WTC11 (cell line): ENCODE results near the gene PHIP. TPM values are rescaled to one million over a fixed set of nuclear protein-coding genes. Genes with fewer than 3 reads are reported as not detected.

Experiments used
- ATAC-seq: fragments of 200-7000 bp; cut with Tn5 transposase; 2 replicates; pipeline ENCODE4 v1.10.0; 2021; ENCODE audit warnings: mild to moderate bottlenecking, moderate library complexity
- CTCF ChIA-PET: fragments of 300-600 bp; sonication (Branson Sonifier 250); formaldehyde crosslinking; loops from one replicate; lab custom pipeline; 2021; ENCODE audit warnings: antibody characterized with exemption; lab: Charles Lee
- POLR2A ChIA-PET: fragments of 350-600 bp; sonication (Branson Sonifier 250); formaldehyde crosslinking; loops from one replicate; lab custom pipeline; 2021; ENCODE audit warnings: antibody characterized with exemption; lab: Charles Lee
- DNase-seq: peaks from one replicate; pipeline ENCODE4 v3.0.0; 2021; ENCODE audit warnings: low spot score
- H3K27ac Mint-ChIP-seq: 2 replicates; pipeline ENCODE4 v1.8.0; 2021; ENCODE audit warnings: mixed read lengths
- H3K27me3 Mint-ChIP-seq: 2 replicates; pipeline ENCODE4 v1.8.0; 2021; ENCODE audit warnings: low read depth, mild to moderate bottlenecking, moderate library complexity, mixed read lengths
- H3K36me3 Mint-ChIP-seq: 2 replicates; pipeline ENCODE4 v1.8.0; 2021; ENCODE audit warnings: mixed read lengths
- H3K4me1 Mint-ChIP-seq: 2 replicates; pipeline ENCODE4 v1.8.0; 2022; ENCODE audit warnings: mixed read lengths
- H3K4me3 Mint-ChIP-seq: 2 replicates; pipeline ENCODE4 v1.8.0; 2021; ENCODE audit warnings: mild to moderate bottlenecking, moderate library complexity, mixed read lengths
- H3K9me3 Mint-ChIP-seq: 2 replicates; pipeline ENCODE4 v1.8.0; 2021; ENCODE audit warnings: mixed read lengths
- ELF4 ChIP-seq: sonication (generic); formaldehyde crosslinking; IDR thresholded peaks from 2 replicates; pipeline ENCODE4 v1.8.1; 2022; ENCODE audit warnings: low read depth, mild to moderate bottlenecking, moderate library complexity, missing genetic modification reagents
- JUN ChIP-seq: sonication (generic); formaldehyde crosslinking; IDR thresholded peaks from 2 replicates; pipeline ENCODE4 v1.8.0; 2023; ENCODE audit warnings: mild to moderate bottlenecking, missing genetic modification reagents
- KAT7 ChIP-seq: sonication (generic); formaldehyde crosslinking; IDR thresholded peaks from 2 replicates; pipeline ENCODE4 v1.8.1; 2023; ENCODE audit warnings: missing genetic modification reagents, mild to moderate bottlenecking, borderline replicate concordance
- NFATC4 ChIP-seq: fragments of 250-450 bp; sonication (Bioruptor Pico); IDR thresholded peaks from 2 replicates; pipeline ENCODE4 v1.9.0; 2021; ENCODE audit warnings: mild to moderate bottlenecking
- NFE2L1 ChIP-seq: sonication (generic); formaldehyde crosslinking; IDR thresholded peaks from 2 replicates; pipeline ENCODE4 v1.8.1; 2023; ENCODE audit warnings: missing genetic modification reagents
- PRRX2 ChIP-seq: fragments of 250-450 bp; sonication (Bioruptor Pico); IDR thresholded peaks from 2 replicates; pipeline ENCODE4 v1.8.0; 2021; ENCODE audit warnings: mild to moderate bottlenecking
- RELA ChIP-seq: sonication (generic); formaldehyde crosslinking; IDR thresholded peaks from 2 replicates; pipeline ENCODE4 v1.8.1; 2022; ENCODE audit warnings: missing genetic modification reagents, mild to moderate bottlenecking, borderline replicate concordance
- ZBTB21 ChIP-seq: sonication (generic); formaldehyde crosslinking; IDR thresholded peaks from 2 replicates; pipeline ENCODE4 v1.8.1; 2023; ENCODE audit warnings: mild to moderate bottlenecking, missing genetic modification reagents, borderline replicate concordance
- ZNF138 ChIP-seq: sonication (generic); formaldehyde crosslinking; conservative IDR thresholded peaks from 2 replicates; pipeline ENCODE4 v1.8.1; 2022; ENCODE audit warnings: mild to moderate bottlenecking, moderate library complexity, missing genetic modification reagents
- ZNF416 ChIP-seq: fragments of 250-450 bp; sonication (Bioruptor Pico); IDR thresholded peaks from 2 replicates; pipeline ENCODE4 v1.9.0; 2021; ENCODE audit warnings: mild to moderate bottlenecking, inconsistent platforms
- total RNA-seq: library from RNA; stranded (reverse); gene quantifications from 3 replicates; pipeline ENCODE4 v1.2.3, GENCODE V29; 2021
- TF ChIP-seq, protein P1 (sequence below): sonication (generic); formaldehyde crosslinking; IDR thresholded peaks from 2 replicates; pipeline ENCODE4 v1.8.1; 2023; ENCODE audit warnings: mild to moderate bottlenecking, missing genetic modification reagents, borderline replicate concordance
- TF ChIP-seq, protein P2 (sequence below): sonication (generic); formaldehyde crosslinking; conservative IDR thresholded peaks from 2 replicates; pipeline ENCODE4 v1.8.1; 2023; ENCODE audit warnings: mild to moderate bottlenecking, low read depth, missing genetic modification reagents, moderate library complexity
- TF ChIP-seq, protein P3 (sequence below): sonication (generic); formaldehyde crosslinking; IDR thresholded peaks from 2 replicates; pipeline ENCODE4 v1.8.1; 2023; ENCODE audit warnings: mild to moderate bottlenecking, moderate library complexity, missing genetic modification reagents
- TF ChIP-seq, protein P4 (sequence below): fragments of 200-600 bp; IDR thresholded peaks from 2 replicates; pipeline ENCODE4 v1.8.0; 2022; ENCODE audit warnings: antibody characterized with exemption
- TF ChIP-seq, protein P5 (sequence below): sonication (generic); formaldehyde crosslinking; IDR thresholded peaks from 2 replicates; pipeline ENCODE4 v1.8.0; 2023; ENCODE audit warnings: missing genetic modification reagents, mild to moderate bottlenecking, borderline replicate concordance
- TF ChIP-seq, protein P6 (sequence below): sonication (generic); formaldehyde crosslinking; IDR thresholded peaks from 2 replicates; pipeline ENCODE4 v1.8.0; 2022; ENCODE audit warnings: mild to moderate bottlenecking, missing genetic modification reagents

PHIP gene
- total RNA-seq, 1 experiment from 2014 or later, result 45.6 TPM

DNA sequence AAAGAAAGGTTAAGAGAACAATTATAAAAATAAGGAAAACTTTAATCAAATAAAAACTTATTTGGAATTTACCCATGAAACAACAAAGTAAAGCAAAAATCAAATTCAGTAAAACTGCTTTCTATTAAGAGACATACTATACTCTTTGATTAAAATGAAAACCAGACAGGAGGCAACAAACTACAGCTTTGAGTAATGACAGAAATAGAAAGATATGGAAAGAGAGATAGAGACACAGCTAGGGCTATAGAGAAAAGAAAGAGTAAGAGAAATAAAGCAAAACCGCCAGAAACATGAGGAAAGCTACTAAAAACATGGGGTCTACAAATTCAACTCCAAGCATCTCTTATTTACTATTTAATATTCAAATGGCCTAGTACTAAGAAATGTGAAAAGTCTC lies 67.6 kb downstream of the PHIP start:
- DNase-seq, result no peak
- H3K27me3 Mint-ChIP-seq, result no peaks in the 10 kb centered on the region
- no peak for ATAC-seq
- POLR2A ChIA-PET, result no interaction called here
- H3K36me3 Mint-ChIP-seq, result peaks cover 22% of the 10 kb centered on the region
- H3K27ac Mint-ChIP-seq, result no peak overlapping the region
- CTCF ChIA-PET, result no interaction called here
- no peaks in the 10 kb centered on the region for H3K4me1 Mint-ChIP-seq
- H3K4me3 Mint-ChIP-seq, result no peak overlapping the region
- H3K9me3 Mint-ChIP-seq, result no peaks in the 10 kb centered on the region
- TF ChIP-seq, protein P1, sequence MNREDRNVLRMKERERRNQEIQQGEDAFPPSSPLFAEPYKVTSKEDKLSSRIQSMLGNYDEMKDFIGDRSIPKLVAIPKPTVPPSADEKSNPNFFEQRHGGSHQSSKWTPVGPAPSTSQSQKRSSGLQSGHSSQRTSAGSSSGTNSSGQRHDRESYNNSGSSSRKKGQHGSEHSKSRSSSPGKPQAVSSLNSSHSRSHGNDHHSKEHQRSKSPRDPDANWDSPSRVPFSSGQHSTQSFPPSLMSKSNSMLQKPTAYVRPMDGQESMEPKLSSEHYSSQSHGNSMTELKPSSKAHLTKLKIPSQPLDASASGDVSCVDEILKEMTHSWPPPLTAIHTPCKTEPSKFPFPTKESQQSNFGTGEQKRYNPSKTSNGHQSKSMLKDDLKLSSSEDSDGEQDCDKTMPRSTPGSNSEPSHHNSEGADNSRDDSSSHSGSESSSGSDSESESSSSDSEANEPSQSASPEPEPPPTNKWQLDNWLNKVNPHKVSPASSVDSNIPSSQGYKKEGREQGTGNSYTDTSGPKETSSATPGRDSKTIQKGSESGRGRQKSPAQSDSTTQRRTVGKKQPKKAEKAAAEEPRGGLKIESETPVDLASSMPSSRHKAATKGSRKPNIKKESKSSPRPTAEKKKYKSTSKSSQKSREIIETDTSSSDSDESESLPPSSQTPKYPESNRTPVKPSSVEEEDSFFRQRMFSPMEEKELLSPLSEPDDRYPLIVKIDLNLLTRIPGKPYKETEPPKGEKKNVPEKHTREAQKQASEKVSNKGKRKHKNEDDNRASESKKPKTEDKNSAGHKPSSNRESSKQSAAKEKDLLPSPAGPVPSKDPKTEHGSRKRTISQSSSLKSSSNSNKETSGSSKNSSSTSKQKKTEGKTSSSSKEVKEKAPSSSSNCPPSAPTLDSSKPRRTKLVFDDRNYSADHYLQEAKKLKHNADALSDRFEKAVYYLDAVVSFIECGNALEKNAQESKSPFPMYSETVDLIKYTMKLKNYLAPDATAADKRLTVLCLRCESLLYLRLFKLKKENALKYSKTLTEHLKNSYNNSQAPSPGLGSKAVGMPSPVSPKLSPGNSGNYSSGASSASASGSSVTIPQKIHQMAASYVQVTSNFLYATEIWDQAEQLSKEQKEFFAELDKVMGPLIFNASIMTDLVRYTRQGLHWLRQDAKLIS (CRISPR knock-in tag), result no peak
- no peak for TF ChIP-seq PRRX2 (CRISPR knock-in tag)
- TF ChIP-seq ZNF416 (CRISPR knock-in tag), result no peak
- TF ChIP-seq ZNF138 (CRISPR knock-in tag), result no peak
- TF ChIP-seq, protein P2, sequence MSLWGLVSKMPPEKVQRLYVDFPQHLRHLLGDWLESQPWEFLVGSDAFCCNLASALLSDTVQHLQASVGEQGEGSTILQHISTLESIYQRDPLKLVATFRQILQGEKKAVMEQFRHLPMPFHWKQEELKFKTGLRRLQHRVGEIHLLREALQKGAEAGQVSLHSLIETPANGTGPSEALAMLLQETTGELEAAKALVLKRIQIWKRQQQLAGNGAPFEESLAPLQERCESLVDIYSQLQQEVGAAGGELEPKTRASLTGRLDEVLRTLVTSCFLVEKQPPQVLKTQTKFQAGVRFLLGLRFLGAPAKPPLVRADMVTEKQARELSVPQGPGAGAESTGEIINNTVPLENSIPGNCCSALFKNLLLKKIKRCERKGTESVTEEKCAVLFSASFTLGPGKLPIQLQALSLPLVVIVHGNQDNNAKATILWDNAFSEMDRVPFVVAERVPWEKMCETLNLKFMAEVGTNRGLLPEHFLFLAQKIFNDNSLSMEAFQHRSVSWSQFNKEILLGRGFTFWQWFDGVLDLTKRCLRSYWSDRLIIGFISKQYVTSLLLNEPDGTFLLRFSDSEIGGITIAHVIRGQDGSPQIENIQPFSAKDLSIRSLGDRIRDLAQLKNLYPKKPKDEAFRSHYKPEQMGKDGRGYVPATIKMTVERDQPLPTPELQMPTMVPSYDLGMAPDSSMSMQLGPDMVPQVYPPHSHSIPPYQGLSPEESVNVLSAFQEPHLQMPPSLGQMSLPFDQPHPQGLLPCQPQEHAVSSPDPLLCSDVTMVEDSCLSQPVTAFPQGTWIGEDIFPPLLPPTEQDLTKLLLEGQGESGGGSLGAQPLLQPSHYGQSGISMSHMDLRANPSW (CRISPR knock-in tag), result no peak
- no peak for TF ChIP-seq ZBTB21 (CRISPR knock-in tag)
- no peak for TF ChIP-seq RELA (CRISPR knock-in tag)
- TF ChIP-seq JUN (CRISPR knock-in tag), result no peak
- TF ChIP-seq, protein P3, sequence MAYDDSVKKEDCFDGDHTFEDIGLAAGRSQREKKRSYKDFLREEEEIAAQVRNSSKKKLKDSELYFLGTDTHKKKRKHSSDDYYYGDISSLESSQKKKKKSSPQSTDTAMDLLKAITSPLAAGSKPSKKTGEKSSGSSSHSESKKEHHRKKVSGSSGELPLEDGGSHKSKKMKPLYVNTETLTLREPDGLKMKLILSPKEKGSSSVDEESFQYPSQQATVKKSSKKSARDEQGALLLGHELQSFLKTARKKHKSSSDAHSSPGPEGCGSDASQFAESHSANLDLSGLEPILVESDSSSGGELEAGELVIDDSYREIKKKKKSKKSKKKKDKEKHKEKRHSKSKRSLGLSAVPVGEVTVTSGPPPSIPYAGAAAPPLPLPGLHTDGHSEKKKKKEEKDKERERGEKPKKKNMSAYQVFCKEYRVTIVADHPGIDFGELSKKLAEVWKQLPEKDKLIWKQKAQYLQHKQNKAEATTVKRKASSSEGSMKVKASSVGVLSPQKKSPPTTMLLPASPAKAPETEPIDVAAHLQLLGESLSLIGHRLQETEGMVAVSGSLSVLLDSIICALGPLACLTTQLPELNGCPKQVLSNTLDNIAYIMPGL, result no peak
- no peak for TF ChIP-seq KAT7 (CRISPR knock-in tag)
- no peak for TF ChIP-seq NFE2L1 (CRISPR knock-in tag)

DNA sequence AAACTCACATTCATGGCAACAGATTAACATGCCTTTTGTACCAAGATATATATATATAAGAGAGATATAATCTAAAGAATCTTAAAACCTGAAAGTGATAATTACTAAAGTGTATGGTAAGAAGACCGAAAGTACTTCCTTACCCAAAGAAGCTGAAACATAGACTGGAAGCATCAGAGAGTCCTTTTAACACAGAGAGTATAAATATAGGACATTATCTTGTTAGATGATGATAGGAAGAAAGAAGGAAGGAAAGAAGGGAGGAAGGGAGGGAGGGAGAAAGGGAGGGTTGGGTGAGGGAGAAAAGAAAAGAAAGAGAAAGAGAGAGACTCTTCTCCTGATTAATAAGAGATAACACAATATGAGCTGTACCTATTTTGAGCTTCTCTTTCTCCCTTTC lies 68.2 kb downstream of the PHIP start:
- Mint-ChIP-seq H3K27ac (no peak overlapping the region), H3K36me3 (peaks cover 16% of the 10 kb centered on the region)
- CTCF ChIA-PET, result no interaction called here
- TF ChIP-seq RELA (CRISPR knock-in tag) (no peak), ELF4 (CRISPR knock-in tag) (no peak), NFATC4 (CRISPR knock-in tag) (no peak)
- TF ChIP-seq, protein P3, result no peak
- TF ChIP-seq, protein P4, sequence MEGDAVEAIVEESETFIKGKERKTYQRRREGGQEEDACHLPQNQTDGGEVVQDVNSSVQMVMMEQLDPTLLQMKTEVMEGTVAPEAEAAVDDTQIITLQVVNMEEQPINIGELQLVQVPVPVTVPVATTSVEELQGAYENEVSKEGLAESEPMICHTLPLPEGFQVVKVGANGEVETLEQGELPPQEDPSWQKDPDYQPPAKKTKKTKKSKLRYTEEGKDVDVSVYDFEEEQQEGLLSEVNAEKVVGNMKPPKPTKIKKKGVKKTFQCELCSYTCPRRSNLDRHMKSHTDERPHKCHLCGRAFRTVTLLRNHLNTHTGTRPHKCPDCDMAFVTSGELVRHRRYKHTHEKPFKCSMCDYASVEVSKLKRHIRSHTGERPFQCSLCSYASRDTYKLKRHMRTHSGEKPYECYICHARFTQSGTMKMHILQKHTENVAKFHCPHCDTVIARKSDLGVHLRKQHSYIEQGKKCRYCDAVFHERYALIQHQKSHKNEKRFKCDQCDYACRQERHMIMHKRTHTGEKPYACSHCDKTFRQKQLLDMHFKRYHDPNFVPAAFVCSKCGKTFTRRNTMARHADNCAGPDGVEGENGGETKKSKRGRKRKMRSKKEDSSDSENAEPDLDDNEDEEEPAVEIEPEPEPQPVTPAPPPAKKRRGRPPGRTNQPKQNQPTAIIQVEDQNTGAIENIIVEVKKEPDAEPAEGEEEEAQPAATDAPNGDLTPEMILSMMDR, result no peak
- TF ChIP-seq, protein P5, sequence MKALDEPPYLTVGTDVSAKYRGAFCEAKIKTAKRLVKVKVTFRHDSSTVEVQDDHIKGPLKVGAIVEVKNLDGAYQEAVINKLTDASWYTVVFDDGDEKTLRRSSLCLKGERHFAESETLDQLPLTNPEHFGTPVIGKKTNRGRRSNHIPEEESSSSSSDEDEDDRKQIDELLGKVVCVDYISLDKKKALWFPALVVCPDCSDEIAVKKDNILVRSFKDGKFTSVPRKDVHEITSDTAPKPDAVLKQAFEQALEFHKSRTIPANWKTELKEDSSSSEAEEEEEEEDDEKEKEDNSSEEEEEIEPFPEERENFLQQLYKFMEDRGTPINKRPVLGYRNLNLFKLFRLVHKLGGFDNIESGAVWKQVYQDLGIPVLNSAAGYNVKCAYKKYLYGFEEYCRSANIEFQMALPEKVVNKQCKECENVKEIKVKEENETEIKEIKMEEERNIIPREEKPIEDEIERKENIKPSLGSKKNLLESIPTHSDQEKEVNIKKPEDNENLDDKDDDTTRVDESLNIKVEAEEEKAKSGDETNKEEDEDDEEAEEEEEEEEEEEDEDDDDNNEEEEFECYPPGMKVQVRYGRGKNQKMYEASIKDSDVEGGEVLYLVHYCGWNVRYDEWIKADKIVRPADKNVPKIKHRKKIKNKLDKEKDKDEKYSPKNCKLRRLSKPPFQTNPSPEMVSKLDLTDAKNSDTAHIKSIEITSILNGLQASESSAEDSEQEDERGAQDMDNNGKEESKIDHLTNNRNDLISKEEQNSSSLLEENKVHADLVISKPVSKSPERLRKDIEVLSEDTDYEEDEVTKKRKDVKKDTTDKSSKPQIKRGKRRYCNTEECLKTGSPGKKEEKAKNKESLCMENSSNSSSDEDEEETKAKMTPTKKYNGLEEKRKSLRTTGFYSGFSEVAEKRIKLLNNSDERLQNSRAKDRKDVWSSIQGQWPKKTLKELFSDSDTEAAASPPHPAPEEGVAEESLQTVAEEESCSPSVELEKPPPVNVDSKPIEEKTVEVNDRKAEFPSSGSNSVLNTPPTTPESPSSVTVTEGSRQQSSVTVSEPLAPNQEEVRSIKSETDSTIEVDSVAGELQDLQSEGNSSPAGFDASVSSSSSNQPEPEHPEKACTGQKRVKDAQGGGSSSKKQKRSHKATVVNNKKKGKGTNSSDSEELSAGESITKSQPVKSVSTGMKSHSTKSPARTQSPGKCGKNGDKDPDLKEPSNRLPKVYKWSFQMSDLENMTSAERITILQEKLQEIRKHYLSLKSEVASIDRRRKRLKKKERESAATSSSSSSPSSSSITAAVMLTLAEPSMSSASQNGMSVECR (CRISPR knock-in tag), result no peak
- TF ChIP-seq, protein P6, sequence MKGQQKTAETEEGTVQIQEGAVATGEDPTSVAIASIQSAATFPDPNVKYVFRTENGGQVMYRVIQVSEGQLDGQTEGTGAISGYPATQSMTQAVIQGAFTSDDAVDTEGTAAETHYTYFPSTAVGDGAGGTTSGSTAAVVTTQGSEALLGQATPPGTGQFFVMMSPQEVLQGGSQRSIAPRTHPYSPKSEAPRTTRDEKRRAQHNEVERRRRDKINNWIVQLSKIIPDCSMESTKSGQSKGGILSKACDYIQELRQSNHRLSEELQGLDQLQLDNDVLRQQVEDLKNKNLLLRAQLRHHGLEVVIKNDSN (CRISPR knock-in tag), result no peak

More for the DNA sequence above, 68.2 kb downstream of the PHIP start:
- POLR2A ChIA-PET, result no interaction called here
- H3K27me3 Mint-ChIP-seq, result no peaks in the 10 kb centered on the region
- H3K4me1 Mint-ChIP-seq, result no peaks in the 10 kb centered on the region
- ATAC-seq (no peak), DNase-seq (no peak)
- no peaks in the 10 kb centered on the region for H3K9me3 Mint-ChIP-seq
- H3K4me3 Mint-ChIP-seq, result no peak overlapping the region
